AG09319 (cell line): ENCODE results near the gene ZNF587.
"Not testable (repeated sequence)": the region's sequence is repeated elsewhere in the genome, so short reads cannot be mapped to it uniquely, and the experiment has no call there.

ENCODE experiments used
- DNase-seq: peaks from one replicate; pipeline ENCODE4 v3.0.0-alpha.2; 2010; ENCODE audit warnings: low read depth; ENCODE audit errors: extremely low read depth
- CTCF ChIP-seq: IDR thresholded peaks from 2 replicates; pipeline ENCODE4 v1.5.1; 2011; ENCODE audit warnings: low read depth, mild to moderate bottlenecking, inconsistent platforms, low read length, moderate library complexity

The ZNF587 gene

GRCh38 chr19:57841122-57841763 is 8.4 kb upstream of the ZNF587 start:
- DNase-seq, result no peak
- TF ChIP-seq CTCF, result no peak

GRCh38 chr19:57847164-57847563 is 2.5 kb upstream of the ZNF587 start:
- not testable (repeated sequence) for DNase-seq

GRCh38 chr19:57849162-57849665 is 445 bp upstream of the ZNF587 start:
- DNase-seq, result not testable (repeated sequence)

GRCh38 chr19:57850553-57851017 is 926 bp downstream of the ZNF587 start:
- DNase-seq, result no peak
- no peak for TF ChIP-seq CTCF

- DNase-seq, result not testable (repeated sequence)
Observed at GRCh38 chr19:57851812-57852603, 2.3 kb downstream of the ZNF587 start.

GRCh38 chr19:57854117-57854516 is 4.5 kb downstream of the ZNF587 start:
- DNase-seq, result not testable (repeated sequence)

- not testable (repeated sequence) for DNase-seq
Observed at GRCh38 chr19:57862351-57862750, 12.7 kb downstream of the ZNF587 start.

- no peak for TF ChIP-seq CTCF
- DNase-seq, result no peak
Observed at GRCh38 chr19:57867868-57868492, 18.3 kb downstream of the ZNF587 start.

- not testable (repeated sequence) for DNase-seq
Observed at GRCh38 chr19:57869655-57870054, 20.0 kb downstream of the ZNF587 start.

- no peak for DNase-seq
- no peak for TF ChIP-seq CTCF
Observed at GRCh38 chr19:57870225-57870624, 20.6 kb downstream of the ZNF587 start.
